SK-N-SH treated with all-trans-retinoic acid at 6 μM for 48 hours (cell line): ENCODE data around the gene MKRN2OS.

Source experiments
- ARNTL ChIP-seq: fragments of 450-650 bp; formaldehyde crosslinking; IDR thresholded peaks from 2 replicates; pipeline ENCODE4 v1.5.0; 2020; ENCODE audit warnings: low read depth, mild to moderate bottlenecking, moderate library complexity, borderline replicate concordance
- ESRRG ChIP-seq: fragments of 250-450 bp; sonication (Bioruptor Pico); IDR thresholded peaks from 2 replicates; pipeline ENCODE4 v1.6.1; 2021; ENCODE audit warnings: mild to moderate bottlenecking
- RARB ChIP-seq: fragments of 250-450 bp; sonication (Bioruptor Pico); IDR thresholded peaks from 2 replicates; pipeline ENCODE4 v1.8.0; 2021; ENCODE audit warnings: mild to moderate bottlenecking, moderate library complexity
- ZFP30 ChIP-seq: fragments of 450-650 bp; formaldehyde crosslinking; IDR thresholded peaks from 2 replicates; pipeline ENCODE4 v1.5.0; 2022; ENCODE audit warnings: mild to moderate bottlenecking, moderate library complexity
- TF ChIP-seq, protein P1 (sequence below): fragments of 250-450 bp; sonication (Bioruptor Pico); IDR thresholded peaks from 2 replicates; pipeline ENCODE4 v1.5.1; 2020; ENCODE audit warnings: low read depth, mild to moderate bottlenecking, moderate library complexity
- TF ChIP-seq, protein P2 (sequence below): fragments of 250-450 bp; sonication (Bioruptor Pico); IDR thresholded peaks from 2 replicates; pipeline ENCODE4 v1.8.0; 2020; ENCODE audit warnings: mild to moderate bottlenecking, moderate library complexity, borderline replicate concordance

DNA sequence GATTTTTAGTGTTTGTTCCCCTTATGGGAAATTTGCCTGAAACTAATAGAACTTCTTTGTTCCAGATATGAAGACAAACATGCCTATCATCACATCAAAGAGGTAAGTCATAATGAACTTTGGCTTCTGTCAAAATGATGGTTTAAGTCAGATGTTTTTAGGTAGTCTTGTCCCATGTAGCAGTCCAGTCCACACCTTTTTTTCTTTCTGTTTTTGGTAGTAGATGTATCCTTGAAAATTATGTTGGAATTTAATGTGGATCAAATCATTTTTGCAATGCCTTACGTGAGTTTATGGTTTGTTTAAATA lies 48.9 kb downstream of the MKRN2OS start:
- TF ChIP-seq, protein P1, sequence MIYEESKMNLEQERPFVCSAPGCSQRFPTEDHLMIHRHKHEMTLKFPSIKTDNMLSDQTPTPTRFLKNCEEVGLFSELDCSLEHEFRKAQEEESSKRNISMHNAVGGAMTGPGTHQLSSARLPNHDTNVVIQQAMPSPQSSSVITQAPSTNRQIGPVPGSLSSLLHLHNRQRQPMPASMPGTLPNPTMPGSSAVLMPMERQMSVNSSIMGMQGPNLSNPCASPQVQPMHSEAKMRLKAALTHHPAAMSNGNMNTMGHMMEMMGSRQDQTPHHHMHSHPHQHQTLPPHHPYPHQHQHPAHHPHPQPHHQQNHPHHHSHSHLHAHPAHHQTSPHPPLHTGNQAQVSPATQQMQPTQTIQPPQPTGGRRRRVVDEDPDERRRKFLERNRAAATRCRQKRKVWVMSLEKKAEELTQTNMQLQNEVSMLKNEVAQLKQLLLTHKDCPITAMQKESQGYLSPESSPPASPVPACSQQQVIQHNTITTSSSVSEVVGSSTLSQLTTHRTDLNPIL (CRISPR knock-in tag) = no peak
- TF ChIP-seq RARB (CRISPR knock-in tag) = no peak
- no peak for TF ChIP-seq ESRRG (CRISPR knock-in tag)
- TF ChIP-seq ARNTL (CRISPR knock-in tag) = no peak
- TF ChIP-seq, protein P2, sequence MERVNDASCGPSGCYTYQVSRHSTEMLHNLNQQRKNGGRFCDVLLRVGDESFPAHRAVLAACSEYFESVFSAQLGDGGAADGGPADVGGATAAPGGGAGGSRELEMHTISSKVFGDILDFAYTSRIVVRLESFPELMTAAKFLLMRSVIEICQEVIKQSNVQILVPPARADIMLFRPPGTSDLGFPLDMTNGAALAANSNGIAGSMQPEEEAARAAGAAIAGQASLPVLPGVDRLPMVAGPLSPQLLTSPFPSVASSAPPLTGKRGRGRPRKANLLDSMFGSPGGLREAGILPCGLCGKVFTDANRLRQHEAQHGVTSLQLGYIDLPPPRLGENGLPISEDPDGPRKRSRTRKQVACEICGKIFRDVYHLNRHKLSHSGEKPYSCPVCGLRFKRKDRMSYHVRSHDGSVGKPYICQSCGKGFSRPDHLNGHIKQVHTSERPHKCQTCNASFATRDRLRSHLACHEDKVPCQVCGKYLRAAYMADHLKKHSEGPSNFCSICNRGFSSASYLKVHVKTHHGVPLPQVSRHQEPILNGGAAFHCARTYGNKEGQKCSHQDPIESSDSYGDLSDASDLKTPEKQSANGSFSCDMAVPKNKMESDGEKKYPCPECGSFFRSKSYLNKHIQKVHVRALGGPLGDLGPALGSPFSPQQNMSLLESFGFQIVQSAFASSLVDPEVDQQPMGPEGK = no peak
- no peak for TF ChIP-seq ZFP30 (CRISPR knock-in tag)
